Uterus (tissue), 4 donors: ENCODE data around the gene SEMA3D. TPM values are rescaled to one million over a fixed set of nuclear protein-coding genes. Genes with fewer than 3 reads are reported as not detected.

Experiments
- DNase-seq, 2 donors: peaks; one replicate each; pipeline ENCODE4 v3.0.0-alpha.2; 2019 to 2020
- H3K27ac ChIP-seq, 2 donors: fragments of 200-600 bp; sonication (generic); 1 replicate in 1 of 2; 2 replicates in 1 of 2; pipeline ENCODE4 v1.5.1; 2016 to 2018
- H3K27me3 ChIP-seq, 2 donors: fragments of 200-600 bp; sonication (generic); one replicate each; pipeline ENCODE4 v1.5.1; 2018 to 2019; ENCODE audit warnings: control low read depth in 1 of 2
- H3K36me3 ChIP-seq, 2 donors: fragments of 200-600 bp; sonication (generic); one replicate each; pipeline ENCODE4 v1.5.1; 2019; ENCODE audit warnings: control low read depth in 1 of 2
- H3K4me1 ChIP-seq, 2 donors: fragments of 200-600 bp; sonication (generic); one replicate each; pipeline ENCODE4 v1.5.1; 2018 to 2019; ENCODE audit warnings: control low read depth in 1 of 2
- H3K4me3 ChIP-seq, 2 donors: fragments of 200-600 bp; sonication (generic); 1 replicate in 1 of 2; 2 replicates in 1 of 2; pipeline ENCODE4 v1.5.1; 2018 to 2019; ENCODE audit warnings: mild to moderate bottlenecking in 1 of 2
- H3K9me3 ChIP-seq, 2 donors: fragments of 200-600 bp; sonication (generic); one replicate each; pipeline ENCODE4 v1.5.1; 2019; ENCODE audit warnings: control low read depth in 1 of 2
- CTCF ChIP-seq, 4 experiments: fragments of 200-600 bp in 2 of 4; fragments of 450-650 bp in 2 of 4; sonication (generic) in 2 of 4; IDR thresholded peaks; one replicate each; pipeline ENCODE4 v1.5.1; 2016 to 2019; ENCODE audit warnings: antibody characterized with exemption in 4 of 4, mild to moderate bottlenecking in 2 of 4, moderate library complexity in 1 of 4
- POLR2A ChIP-seq, 2 donors: fragments of 450-650 bp; IDR thresholded peaks; one replicate each; pipeline ENCODE4 v1.6.1; 2016; ENCODE audit warnings: antibody characterized with exemption in 2 of 2, mild to moderate bottlenecking in 1 of 2, moderate library complexity in 1 of 2
- intact Hi-C: fragments of 100-400 bp; cut with DNase I; formaldehyde crosslinking; loops from one replicate; pipeline ENCODE4 v1.15.1; 2023; ENCODE audit warnings: low total_unique reads
- total RNA-seq, 4 donors: library from RNA; depleted of rRNA in 3 of 4; stranded (reverse); fragments of >200 nt in 3 of 4; gene quantifications; one replicate each; pipeline versions ENCODE4 v1.1.0 to v1.2.4, GENCODE V29; 2014 to 2023
- donor health status: DM: yes; HTN: yes; CAD: no.

SEMA3D gene
- total RNA-seq, 4 donors from 2014 or later: 7.1 to 68.6 (median 20.4) TPM

- Histone ChIP-seq H3K4me1 (no peaks in the 10 kb centered on the region), H3K4me3 (no peak overlapping the region), H3K27ac (no peak overlapping the region), H3K36me3 (peaks cover 0 to 3% of the 10 kb centered on the region in 2 donors), H3K27me3 (no peaks in the 10 kb centered on the region), H3K9me3 (no peaks in the 10 kb centered on the region)
- TF ChIP-seq POLR2A (IDR thresholded peaks at IDR 0.05) (no peak), CTCF (IDR thresholded peaks at IDR 0.05) (no peak)
- intact Hi-C loops: no loop called here
- no peak for DNase-seq
Measured at GRCh38 chr7:85144771-85145170, 42.1 kb downstream of the SEMA3D start.

GRCh38 chr7:85135977-85136376 is 50.9 kb downstream of the SEMA3D start:
- no peaks in the 10 kb centered on the region for H3K27me3 ChIP-seq
- DNase-seq: no peak
- H3K4me1 ChIP-seq: no peaks in the 10 kb centered on the region
- no peak overlapping the region for H3K27ac ChIP-seq
- H3K9me3 ChIP-seq: no peaks in the 10 kb centered on the region
- TF ChIP-seq CTCF (IDR thresholded peaks at IDR 0.05): no peak
- no peak for TF ChIP-seq POLR2A (IDR thresholded peaks at IDR 0.05)
- intact Hi-C loops: no loop called here
- peaks cover 0 to 3% of the 10 kb centered on the region in 2 donors for H3K36me3 ChIP-seq
- H3K4me3 ChIP-seq: no peak overlapping the region

- H3K27ac ChIP-seq: no peak overlapping the region
- no peaks in the 10 kb centered on the region for H3K27me3 ChIP-seq
- TF ChIP-seq POLR2A (IDR thresholded peaks at IDR 0.05): no peak
- TF ChIP-seq CTCF (IDR thresholded peaks at IDR 0.05): no peak
- intact Hi-C loops: no loop called here
- H3K9me3 ChIP-seq: no peaks in the 10 kb centered on the region
- DNase-seq: no peak
- no peak overlapping the region for H3K4me3 ChIP-seq
- no peaks in the 10 kb centered on the region for H3K4me1 ChIP-seq
- H3K36me3 ChIP-seq: no peaks in the 10 kb centered on the region
Measured at GRCh38 chr7:85133560-85133959, 53.3 kb downstream of the SEMA3D start.

GRCh38 chr7:85133006-85133405 is 53.9 kb downstream of the SEMA3D start:
- Histone ChIP-seq H3K36me3 (no peaks in the 10 kb centered on the region), H3K27ac (no peak overlapping the region), H3K4me3 (no peak overlapping the region), H3K9me3 (no peaks in the 10 kb centered on the region), H3K27me3 (no peaks in the 10 kb centered on the region), H3K4me1 (no peaks in the 10 kb centered on the region)
- TF ChIP-seq CTCF (IDR thresholded peaks at IDR 0.05): no peak
- no peak for TF ChIP-seq POLR2A (IDR thresholded peaks at IDR 0.05)
- no peak for DNase-seq
- intact Hi-C loops: no loop called here

- H3K4me1 ChIP-seq: no peaks in the 10 kb centered on the region
- TF ChIP-seq CTCF (IDR thresholded peaks at IDR 0.05) (no peak), POLR2A (IDR thresholded peaks at IDR 0.05) (no peak)
- H3K27ac ChIP-seq: no peak overlapping the region
- H3K4me3 ChIP-seq: no peak overlapping the region
- H3K9me3 ChIP-seq: no peaks in the 10 kb centered on the region
- DNase-seq: no peak
- H3K27me3 ChIP-seq: no peaks in the 10 kb centered on the region
- intact Hi-C loops: no loop called here
- H3K36me3 ChIP-seq: no peaks in the 10 kb centered on the region
Measured at GRCh38 chr7:85130702-85131101, 56.2 kb downstream of the SEMA3D start.
